HepG2 (cell line): ENCODE measurements around the gene ELMOD3. TPM values are rescaled to one million over a fixed set of nuclear protein-coding genes. Genes with fewer than 3 reads are reported as not detected.

Source experiments
- HMGXB3 ChIP-seq: sonication (generic); formaldehyde crosslinking; IDR thresholded peaks from 2 replicates; pipeline ENCODE4 v1.4.0; 2020; ENCODE audit warnings: missing genetic modification reagents, borderline replicate concordance
- KLF12 ChIP-seq: sonication (generic); formaldehyde crosslinking; IDR thresholded peaks from 2 replicates; pipeline ENCODE4 v1.4.0; 2020; ENCODE audit warnings: missing genetic modification reagents, borderline replicate concordance
- MAFK ChIP-seq, 2 experiments: IDR thresholded peaks in 1 of 2; conservative IDR thresholded peaks in 1 of 2; 2 replicates each; pipeline ENCODE4 v1.6.1; 2011; ENCODE audit warnings: improper control_type of control experiment in 2 of 2, low read length in 2 of 2
- MBD4 ChIP-seq: IDR thresholded peaks from 2 replicates; pipeline ENCODE4 v1.6.1; 2012; ENCODE audit warnings: low read length, inconsistent platforms, borderline replicate concordance
- NCOA1 ChIP-seq: sonication (generic); formaldehyde crosslinking; IDR thresholded peaks from 2 replicates; pipeline ENCODE4 v1.9.0; 2021; ENCODE audit warnings: missing genetic modification reagents
- PBX2 ChIP-seq: IDR thresholded peaks from 2 replicates; pipeline ENCODE4 v1.6.1; 2016; ENCODE audit warnings: control low read depth
- RNF219 ChIP-seq: sonication (generic); formaldehyde crosslinking; IDR thresholded peaks from 2 replicates; pipeline ENCODE4 v1.5.0; 2020; ENCODE audit warnings: mild to moderate bottlenecking, missing genetic modification reagents
- THAP11 ChIP-seq: IDR thresholded peaks from 2 replicates; pipeline ENCODE4 v1.6.1; 2016; ENCODE audit warnings: missing biosample characterization, missing genetic modification reagents
- U2AF1 ChIP-seq: fragments of 200-400 bp; formaldehyde crosslinking; optimal IDR thresholded peaks from 2 replicates; pipeline ENCODE3; 2017; ENCODE audit warnings: mild to moderate bottlenecking, low read depth, low read length
- YEATS2 ChIP-seq: sonication (generic); formaldehyde crosslinking; IDR thresholded peaks from 2 replicates; pipeline ENCODE4 v1.4.0; 2020; ENCODE audit warnings: missing genetic modification reagents, borderline replicate concordance
- ZFP62 ChIP-seq: sonication (generic); formaldehyde crosslinking; IDR thresholded peaks from 2 replicates; pipeline ENCODE4 v1.4.0; 2020; ENCODE audit warnings: missing genetic modification reagents
- ZNF292 ChIP-seq: sonication (generic); formaldehyde crosslinking; IDR thresholded peaks from 2 replicates; pipeline ENCODE4 v1.8.1; 2022; ENCODE audit warnings: mild to moderate bottlenecking, low read depth, missing genetic modification reagents, borderline replicate concordance
- ZNF33B ChIP-seq: sonication (generic); formaldehyde crosslinking; IDR thresholded peaks from 2 replicates; pipeline ENCODE4 v1.5.1; 2020; ENCODE audit warnings: mild to moderate bottlenecking, missing genetic modification reagents
- ZNF383 ChIP-seq: sonication (generic); formaldehyde crosslinking; IDR thresholded peaks from 2 replicates; pipeline ENCODE4 v1.4.0; 2020; ENCODE audit warnings: missing genetic modification reagents, mild to moderate bottlenecking, borderline replicate concordance
- ZNF552 ChIP-seq: sonication (generic); formaldehyde crosslinking; IDR thresholded peaks from 2 replicates; pipeline ENCODE4 v1.9.0; 2022; ENCODE audit warnings: missing genetic modification reagents, mild to moderate bottlenecking, borderline replicate concordance
- ZNF687 ChIP-seq: sonication (generic); formaldehyde crosslinking; IDR thresholded peaks from 2 replicates; pipeline ENCODE4 v1.5.1; 2020; ENCODE audit warnings: mild to moderate bottlenecking, missing genetic modification reagents, moderate library complexity
- polyA plus RNA-seq, 8 experiments: library from polyadenylated mRNA; depleted of rRNA in 3 of 8; stranded (reverse) in 7 of 8; unstranded in 1 of 8; fragments of >200 nt; fragmentation: Illumina TruSeq in 4 of 8; extraction: Trizol in 4 of 8; gene quantifications; 2 replicates each; pipeline versions ENCODE4 v1.2.1 to v1.2.3, GENCODE V29; 2011 to 2016; ENCODE audit warnings: low read depth in 4 of 8, missing spikeins in 1 of 8, mixed read lengths in 1 of 8; ENCODE audit not compliant: insufficient read depth in 1 of 8
- total RNA-seq, 5 experiments: library from RNA; depleted of rRNA; stranded (reverse); fragments of >200 nt; fragmentation: Illumina TruSeq; extraction: Trizol; gene quantifications; 2 replicates each; pipeline ENCODE4 v1.2.3, GENCODE V29; 2016; ENCODE audit warnings: low read depth in 1 of 5

ELMOD3 gene
- total and polyA plus RNA-seq, 2 of the 13 experiments (the other 11 are each of a cell fraction or from before 2014, with no cell fraction given): 13.3 to 19.5 TPM

- TF ChIP-seq ZNF687 (CRISPR knock-in tag): peak; percentile 55
- no peak for TF ChIP-seq ZNF292 (CRISPR knock-in tag)
- TF ChIP-seq ZFP62 (CRISPR knock-in tag): no peak
- no peak for TF ChIP-seq MAFK (conservative IDR thresholded peaks at IDR 0.05 in 1 of 2, IDR thresholded peaks at IDR 0.05 in 1 of 2; ENCODE audit: low read length in 2 of 2)
- no peak for TF ChIP-seq ZNF33B
- no peak for TF ChIP-seq YEATS2 (CRISPR knock-in tag)
- TF ChIP-seq NCOA1: 0 out of 2 replicates have a peak, but pooled peaks have one; percentile 43
- no peak for TF ChIP-seq PBX2 (CRISPR knock-in tag)
- TF ChIP-seq KLF12: no peak
- TF ChIP-seq U2AF1: no peak
- TF ChIP-seq MBD4: no peak
- TF ChIP-seq HMGXB3 (CRISPR knock-in tag): no peak
- TF ChIP-seq ZNF383 (CRISPR knock-in tag): no peak
- TF ChIP-seq RNF219 (CRISPR knock-in tag): no peak
- peak; percentile 85 for TF ChIP-seq THAP11 (CRISPR knock-in tag)
- no peak for TF ChIP-seq ZNF552
Measured at GRCh38 chr2:85390941-85391669, 36.5 kb downstream of the ELMOD3 start (continued).
